NB4 (cell line): ENCODE results near the gene B4GALT5.

Experiments
- DNase-seq: peaks from one replicate; pipeline ENCODE4 v3.0.0; 2010; ENCODE audit warnings: low read depth
- H3K4me3 ChIP-seq: one replicate; pipeline ENCODE4 v1.5.1; 2011; ENCODE audit warnings: mild to moderate bottlenecking, low read depth, low read length, moderate library complexity
- MYC ChIP-seq: IDR thresholded peaks from 2 replicates; pipeline ENCODE4 v1.6.1; 2011; ENCODE audit warnings: low read depth, low read length
- POLR2A ChIP-seq: IDR thresholded peaks from 2 replicates; pipeline ENCODE4 v1.6.1; 2011; ENCODE audit warnings: mild to moderate bottlenecking; ENCODE audit not compliant: insufficient read length; ENCODE audit errors: extremely low read depth
- TF ChIP-seq, protein P1 (sequence below): IDR thresholded peaks from 2 replicates; pipeline ENCODE4 v1.6.1; 2011; ENCODE audit warnings: low read depth, low read length
- TF ChIP-seq, protein P2 (sequence below): IDR thresholded peaks from one replicate; pipeline ENCODE4 v1.5.1; 2012; ENCODE audit warnings: low read depth, low read length

The B4GALT5 gene

DNA sequence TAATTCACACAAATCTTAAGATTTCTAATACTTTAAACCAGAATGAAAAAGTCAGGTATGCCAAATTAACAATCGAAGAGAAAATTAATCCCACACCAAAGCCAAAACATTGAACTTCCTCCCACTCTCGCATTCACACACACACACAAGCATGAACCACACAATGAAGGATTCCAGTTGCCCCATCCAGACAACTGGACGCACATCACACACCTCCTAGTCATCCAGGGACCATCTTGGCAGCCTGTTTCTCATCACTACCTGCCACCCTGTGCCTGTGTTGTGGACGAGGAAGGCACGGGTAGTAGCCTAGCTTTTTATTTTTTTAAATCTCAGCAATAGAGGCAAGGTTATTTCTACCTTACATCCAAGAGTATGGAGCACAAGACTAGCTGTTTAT lies 15.2 kb downstream of the B4GALT5 start:
- no peak for DNase-seq
- H3K4me3 ChIP-seq: no peak overlapping the region
- TF ChIP-seq POLR2A (no peak), MYC (no peak)
- TF ChIP-seq, protein P1, sequence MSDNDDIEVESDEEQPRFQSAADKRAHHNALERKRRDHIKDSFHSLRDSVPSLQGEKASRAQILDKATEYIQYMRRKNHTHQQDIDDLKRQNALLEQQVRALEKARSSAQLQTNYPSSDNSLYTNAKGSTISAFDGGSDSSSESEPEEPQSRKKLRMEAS: no peak
- TF ChIP-seq, protein P2, sequence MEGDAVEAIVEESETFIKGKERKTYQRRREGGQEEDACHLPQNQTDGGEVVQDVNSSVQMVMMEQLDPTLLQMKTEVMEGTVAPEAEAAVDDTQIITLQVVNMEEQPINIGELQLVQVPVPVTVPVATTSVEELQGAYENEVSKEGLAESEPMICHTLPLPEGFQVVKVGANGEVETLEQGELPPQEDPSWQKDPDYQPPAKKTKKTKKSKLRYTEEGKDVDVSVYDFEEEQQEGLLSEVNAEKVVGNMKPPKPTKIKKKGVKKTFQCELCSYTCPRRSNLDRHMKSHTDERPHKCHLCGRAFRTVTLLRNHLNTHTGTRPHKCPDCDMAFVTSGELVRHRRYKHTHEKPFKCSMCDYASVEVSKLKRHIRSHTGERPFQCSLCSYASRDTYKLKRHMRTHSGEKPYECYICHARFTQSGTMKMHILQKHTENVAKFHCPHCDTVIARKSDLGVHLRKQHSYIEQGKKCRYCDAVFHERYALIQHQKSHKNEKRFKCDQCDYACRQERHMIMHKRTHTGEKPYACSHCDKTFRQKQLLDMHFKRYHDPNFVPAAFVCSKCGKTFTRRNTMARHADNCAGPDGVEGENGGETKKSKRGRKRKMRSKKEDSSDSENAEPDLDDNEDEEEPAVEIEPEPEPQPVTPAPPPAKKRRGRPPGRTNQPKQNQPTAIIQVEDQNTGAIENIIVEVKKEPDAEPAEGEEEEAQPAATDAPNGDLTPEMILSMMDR: no peak

DNA sequence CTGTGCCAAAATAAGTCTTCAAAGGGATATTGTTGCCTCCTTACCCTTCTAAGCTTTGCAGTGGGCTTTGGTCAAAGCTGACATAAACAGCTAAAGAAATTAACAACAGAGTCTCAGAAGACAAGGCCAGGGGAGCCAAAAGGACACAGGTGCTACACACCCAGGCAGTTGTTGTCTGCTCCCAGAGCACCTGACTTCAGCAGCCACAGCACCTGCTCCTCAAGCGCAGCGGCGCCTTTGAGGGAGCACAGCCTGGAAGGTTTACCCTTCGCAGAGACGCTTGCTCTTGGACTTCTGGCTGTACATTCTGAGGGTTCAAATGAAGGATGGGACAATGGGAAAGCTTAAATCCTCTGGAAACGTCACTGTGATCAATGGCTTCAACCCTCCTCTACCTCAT lies 16.6 kb downstream of the B4GALT5 start:
- H3K4me3 ChIP-seq: no peak overlapping the region
- TF ChIP-seq POLR2A (no peak), MYC (no peak)
- TF ChIP-seq, protein P1: no peak
- TF ChIP-seq, protein P2: no peak
- DNase-seq: no peak

DNA sequence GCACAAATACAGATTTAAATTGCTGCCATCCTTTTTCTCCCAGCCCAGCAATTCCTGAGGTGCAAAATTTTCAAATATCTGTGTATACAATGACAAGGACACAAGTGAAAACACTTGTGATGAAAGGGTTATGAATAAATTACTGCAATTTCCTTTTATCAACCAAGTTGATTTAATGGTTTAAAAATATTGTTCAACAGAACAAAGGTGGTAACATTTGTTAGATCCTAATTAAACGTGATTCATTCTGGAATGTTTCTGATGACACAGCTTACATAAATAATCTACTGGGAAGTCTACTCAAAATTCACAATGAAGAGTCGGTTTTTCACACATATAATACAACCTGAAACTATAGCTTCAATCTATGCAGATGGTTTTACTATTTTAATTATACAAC lies 17.1 kb downstream of the B4GALT5 start:
- TF ChIP-seq MYC: no peak
- TF ChIP-seq, protein P1: no peak
- TF ChIP-seq, protein P2: no peak
- no peak for DNase-seq
- H3K4me3 ChIP-seq: no peak overlapping the region

DNA sequence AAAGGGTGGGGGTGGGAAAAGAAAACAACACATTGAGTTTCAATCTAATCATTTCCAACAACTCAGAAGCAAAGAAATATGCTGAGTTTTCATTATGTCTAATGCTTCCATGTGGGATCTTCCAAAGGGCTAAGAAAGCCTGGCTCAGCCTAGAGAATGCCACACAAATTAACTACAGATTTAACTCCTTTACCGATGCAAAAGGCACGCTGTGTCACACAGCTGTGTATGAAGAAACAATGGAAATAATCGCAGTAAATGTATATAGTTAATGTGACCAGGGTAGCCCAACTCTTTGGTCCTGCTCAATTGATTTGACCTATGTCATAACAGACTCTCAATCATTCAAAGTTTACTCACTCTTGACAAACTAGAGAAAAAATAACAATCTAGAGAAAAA lies 17.8 kb downstream of the B4GALT5 start:
- TF ChIP-seq, protein P2: no peak
- TF ChIP-seq, protein P1: no peak
- TF ChIP-seq MYC (no peak), POLR2A (no peak)
- no peak for DNase-seq
- no peak overlapping the region for H3K4me3 ChIP-seq

DNA sequence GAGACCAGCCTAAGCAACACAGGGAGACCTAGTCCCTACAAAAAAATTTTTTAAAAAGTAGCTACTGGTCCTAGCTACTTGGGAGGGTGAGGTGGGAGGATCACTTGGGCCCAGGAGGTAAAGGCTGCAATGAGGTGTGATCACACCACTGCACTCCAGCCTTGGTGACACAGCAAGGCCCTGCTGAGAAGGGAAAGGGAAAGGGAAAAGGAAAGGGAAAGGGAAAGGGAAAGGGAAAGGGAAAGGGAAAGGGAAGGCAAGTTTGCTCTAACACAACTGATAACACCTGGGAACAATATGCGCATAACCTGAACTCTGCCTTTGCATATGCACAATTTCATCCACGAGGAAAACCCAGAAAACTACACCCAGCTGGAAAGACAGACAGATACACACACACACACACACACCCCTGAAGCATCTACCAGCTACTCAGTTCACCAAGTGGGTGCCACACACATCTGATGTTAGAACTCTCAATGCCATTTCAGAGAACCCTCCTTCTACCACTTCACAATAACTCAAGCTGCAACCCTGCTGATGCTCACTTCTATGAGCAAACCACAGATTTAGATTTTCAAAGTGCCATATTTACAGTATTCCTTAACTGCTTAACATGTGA lies 19.1 kb downstream of the B4GALT5 start:
- H3K4me3 ChIP-seq: no peak overlapping the region
- no peak for TF ChIP-seq MYC
- TF ChIP-seq, protein P2: no peak
- no peak for TF ChIP-seq POLR2A
- TF ChIP-seq, protein P1: no peak
- DNase-seq: no peak
